Stimulated activated effector memory CD8-positive, alpha-beta T cell treated with anti-CD3 and anti-CD28 coated beads, Interleukin-12 subunit alpha, Interleukin-12 subunit beta, amount 100 ng/mL, for 72 hours (primary cell): ENCODE data around the gene SNED1.
"Not testable (repeated sequence)": the region's sequence is repeated elsewhere in the genome, so short reads cannot be mapped to it uniquely, and the experiment has no call there.

Experiments
- ATAC-seq: fragments of 150-1000 bp; cut with Tn5 transposase; 2 replicates; pipeline ENCODE4 v1.10.0; 2021
- DNase-seq, 2 donors: peaks; one replicate each; pipeline ENCODE4 v3.0.0; 2021 to 2022; ENCODE audit warnings: low spot score in 2 of 2
- H3K27ac Mint-ChIP-seq: one replicate; pipeline ENCODE4 v1.8.0; 2022; ENCODE audit warnings: mild to moderate bottlenecking, mixed read lengths
- H3K36me3 Mint-ChIP-seq: one replicate; pipeline ENCODE4 v1.8.0; 2022; ENCODE audit warnings: mild to moderate bottlenecking, mixed read lengths
- H3K4me1 Mint-ChIP-seq: one replicate; pipeline ENCODE4 v1.8.0; 2022; ENCODE audit warnings: mixed read lengths
- H3K4me3 Mint-ChIP-seq: one replicate; pipeline ENCODE4 v1.8.0; 2022; ENCODE audit warnings: mild to moderate bottlenecking, mixed read lengths
- H3K9me3 Mint-ChIP-seq: one replicate; pipeline ENCODE4 v1.8.0; 2022; ENCODE audit warnings: mixed read lengths

The SNED1 gene

GRCh38 chr2:240965905-240966456 is 32.4 kb upstream of the SNED1 start:
- no peak overlapping the region for H3K4me3 Mint-ChIP-seq

GRCh38 chr2:240966457-240966905 is 31.9 kb upstream of the SNED1 start:
- H3K27ac Mint-ChIP-seq = no peak overlapping the region
- no peak for ATAC-seq
- H3K9me3 Mint-ChIP-seq = no peaks in the 10 kb centered on the region
- no peak for DNase-seq
- no peaks in the 10 kb centered on the region for H3K4me1 Mint-ChIP-seq
- no peak overlapping the region for H3K4me3 Mint-ChIP-seq
- no peaks in the 10 kb centered on the region for H3K36me3 Mint-ChIP-seq

More at GRCh38 chr2:240965905-240966456, 32.4 kb upstream of the SNED1 start:
- H3K36me3 Mint-ChIP-seq = no peaks in the 10 kb centered on the region
- H3K27ac Mint-ChIP-seq = no peak overlapping the region
- ATAC-seq (no peak), DNase-seq (no peak)
- no peaks in the 10 kb centered on the region for H3K9me3 Mint-ChIP-seq
- H3K4me1 Mint-ChIP-seq = no peaks in the 10 kb centered on the region

GRCh38 chr2:240966906-240967680 is 31.3 kb upstream of the SNED1 start:
- ATAC-seq = no peak
- Mint-ChIP-seq H3K4me1 (no peaks in the 10 kb centered on the region), H3K36me3 (no peaks in the 10 kb centered on the region), H3K27ac (no peak overlapping the region), H3K4me3 (no peak overlapping the region), H3K9me3 (no peaks in the 10 kb centered on the region)
- no peak for DNase-seq

- Mint-ChIP-seq H3K36me3 (no peaks in the 10 kb centered on the region), H3K4me1 (no peaks in the 10 kb centered on the region), H3K4me3 (no peak overlapping the region), H3K27ac (no peak overlapping the region), H3K9me3 (no peaks in the 10 kb centered on the region)
- DNase-seq (no peak), ATAC-seq (no peak)
Observed at GRCh38 chr2:240967681-240968621, 30.5 kb upstream of the SNED1 start.

- H3K27ac Mint-ChIP-seq = no peak overlapping the region
- H3K4me3 Mint-ChIP-seq = no peak overlapping the region
- no peaks in the 10 kb centered on the region for H3K9me3 Mint-ChIP-seq
- H3K36me3 Mint-ChIP-seq = no peaks in the 10 kb centered on the region
- H3K4me1 Mint-ChIP-seq = no peaks in the 10 kb centered on the region
- DNase-seq (no peak), ATAC-seq (no peak)
Observed at GRCh38 chr2:240968731-240969624, 29.4 kb upstream of the SNED1 start.

GRCh38 chr2:240970104-240970503 is 28.3 kb upstream of the SNED1 start:
- no peak for ATAC-seq
- Mint-ChIP-seq H3K4me1 (no peaks in the 10 kb centered on the region), H3K9me3 (no peaks in the 10 kb centered on the region), H3K27ac (no peak overlapping the region), H3K36me3 (no peaks in the 10 kb centered on the region), H3K4me3 (no peak overlapping the region)
- no peak for DNase-seq

GRCh38 chr2:240970816-240971215 is 27.6 kb upstream of the SNED1 start:
- ATAC-seq (no peak), DNase-seq (no peak)
- H3K9me3 Mint-ChIP-seq = no peaks in the 10 kb centered on the region
- no peak overlapping the region for H3K4me3 Mint-ChIP-seq
- H3K36me3 Mint-ChIP-seq = no peaks in the 10 kb centered on the region
- H3K27ac Mint-ChIP-seq = no peak overlapping the region
- no peaks in the 10 kb centered on the region for H3K4me1 Mint-ChIP-seq

GRCh38 chr2:240972201-240972600 is 26.2 kb upstream of the SNED1 start:
- Mint-ChIP-seq H3K4me1 (no peaks in the 10 kb centered on the region), H3K36me3 (no peaks in the 10 kb centered on the region), H3K4me3 (no peak overlapping the region), H3K27ac (no peak overlapping the region), H3K9me3 (no peaks in the 10 kb centered on the region)
- DNase-seq (no peak), ATAC-seq (no peak)

GRCh38 chr2:240972636-240973521 is 25.5 kb upstream of the SNED1 start:
- DNase-seq (no peak), ATAC-seq (no peak)
- H3K4me1 Mint-ChIP-seq = no peaks in the 10 kb centered on the region
- H3K27ac Mint-ChIP-seq = no peak overlapping the region
- no peak overlapping the region for H3K4me3 Mint-ChIP-seq
- no peaks in the 10 kb centered on the region for H3K9me3 Mint-ChIP-seq
- no peaks in the 10 kb centered on the region for H3K36me3 Mint-ChIP-seq

GRCh38 chr2:240974771-240975572 is 23.4 kb upstream of the SNED1 start:
- Mint-ChIP-seq H3K9me3 (no peaks in the 10 kb centered on the region), H3K4me1 (no peaks in the 10 kb centered on the region), H3K36me3 (no peaks in the 10 kb centered on the region), H3K27ac (no peak overlapping the region), H3K4me3 (no peak overlapping the region)
- DNase-seq = no peak
- peak; percentile 11 for ATAC-seq

- DNase-seq, H3K27ac Mint-ChIP-seq, H3K4me3 Mint-ChIP-seq, H3K36me3 Mint-ChIP-seq, ATAC-seq, H3K9me3 Mint-ChIP-seq, H3K4me1 Mint-ChIP-seq: not testable (repeated sequence)
Observed at GRCh38 chr2:240975903-240976302, 22.5 kb upstream of the SNED1 start.

- H3K4me1 Mint-ChIP-seq = peaks cover 5% of the 10 kb centered on the region
- H3K36me3 Mint-ChIP-seq = no peaks in the 10 kb centered on the region
- ATAC-seq = no peak
- H3K27ac Mint-ChIP-seq = no peak overlapping the region
- no peak overlapping the region for H3K4me3 Mint-ChIP-seq
- DNase-seq = no peak
- no peaks in the 10 kb centered on the region for H3K9me3 Mint-ChIP-seq
Observed at GRCh38 chr2:240981280-240981679, 17.1 kb upstream of the SNED1 start.
